HG03520 (cell line): ENCODE measurements around the gene MRPL19.

Experiments
- ATAC-seq: cut with Tn5 transposase; IDR thresholded peaks from one replicate; pipeline ENCODE4 v1.9.1; 2021; ENCODE audit warnings: mild to moderate bottlenecking, moderate library complexity; ENCODE audit not compliant: unreplicated experiment

The MRPL19 gene

DNA sequence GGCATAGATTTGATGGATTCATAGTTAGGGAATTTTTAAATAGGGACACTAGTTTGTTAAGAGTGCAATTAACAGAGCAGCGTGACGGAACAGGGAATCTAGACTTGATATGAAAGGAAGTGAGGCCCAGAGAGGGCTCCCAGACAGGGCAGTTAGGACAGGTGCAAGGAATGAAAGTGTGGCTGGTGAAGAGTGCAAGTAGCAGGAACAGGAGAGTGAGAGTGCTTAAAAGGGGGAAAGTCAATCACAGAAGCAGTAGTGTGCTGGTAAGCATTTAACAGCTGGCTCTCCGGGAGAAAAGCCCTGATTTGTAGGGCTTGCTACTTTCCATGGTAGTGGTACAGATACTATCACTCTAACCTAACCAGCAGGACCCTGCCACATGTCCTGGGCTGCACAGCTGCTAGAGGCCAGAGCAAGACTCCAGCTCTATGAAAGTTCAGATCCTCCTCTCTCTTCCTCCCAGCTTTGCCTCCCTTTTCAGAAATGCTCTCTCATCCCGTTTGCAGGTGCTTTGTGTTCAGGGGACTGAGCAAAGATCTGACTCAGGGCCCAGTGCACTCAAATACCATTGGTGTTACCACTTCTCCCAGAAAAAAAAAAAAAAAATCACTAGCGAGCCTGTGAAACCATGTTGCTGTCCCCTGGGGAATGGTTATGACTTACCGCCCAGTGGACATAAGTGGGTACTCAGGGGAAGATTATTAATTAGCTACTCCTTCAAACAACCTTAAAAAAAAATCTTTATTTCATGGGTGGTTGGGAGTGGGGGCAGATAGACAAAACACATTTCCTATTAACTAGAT, 82.2 kb downstream of the MRPL19 start:
- no peak for ATAC-seq

DNA sequence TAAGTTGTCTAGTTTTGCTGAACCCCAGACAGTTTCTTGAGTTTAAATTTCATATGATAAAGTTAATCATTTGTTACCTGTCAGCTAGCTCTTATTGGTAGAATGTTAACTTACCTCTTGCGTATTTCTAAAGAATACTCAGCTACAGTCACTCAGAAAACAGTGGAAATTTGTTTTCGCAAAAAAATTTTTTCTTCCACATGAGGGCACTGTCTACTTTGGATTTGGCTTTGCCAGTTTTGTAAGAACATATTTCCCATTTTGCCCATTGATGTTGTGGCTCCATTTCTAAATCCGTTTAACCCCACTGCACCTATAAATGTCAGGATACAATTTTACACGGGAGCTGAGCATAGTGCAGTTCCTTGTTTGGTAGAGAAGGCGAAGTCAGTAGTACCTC, 83.3 kb downstream of the MRPL19 start:
- no peak for ATAC-seq

GRCh38 chr2:75736276-75736675, 89.7 kb downstream of the MRPL19 start:
- ATAC-seq: no peak

GRCh38 chr2:75737961-75738360, 91.4 kb downstream of the MRPL19 start:
- no peak for ATAC-seq
